COLO829 (cell line): Measurements from ENCODE around the gene TENM4.
A peak's percentile ranks its signal among the peaks of the same experiment; 100 is the strongest.

Source experiments
- DNase-seq: peaks from one replicate; pipeline ENCODE4 v3.0.0; 2012; ENCODE audit warnings: low spot score

Gene TENM4

DNA sequence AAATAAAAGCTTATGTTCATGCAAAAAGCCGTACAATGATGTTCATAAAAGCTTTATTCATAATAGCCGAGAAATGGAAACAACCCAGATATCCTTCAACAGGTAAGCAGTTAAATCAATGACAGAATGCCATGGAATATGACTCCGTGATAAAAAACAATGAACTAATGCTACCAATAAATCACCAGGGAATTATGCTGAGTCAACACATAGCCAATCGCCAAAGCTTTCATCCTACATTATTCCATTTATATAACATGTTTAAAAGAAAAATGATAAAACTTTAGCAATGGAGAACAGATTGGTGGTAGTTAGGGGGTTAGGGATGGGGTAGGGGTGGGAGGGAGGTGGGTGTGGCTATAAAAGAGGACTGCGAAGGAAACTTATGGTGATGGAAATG lies 356.4 kb downstream of the TENM4 start:
- no peak for DNase-seq

DNA sequence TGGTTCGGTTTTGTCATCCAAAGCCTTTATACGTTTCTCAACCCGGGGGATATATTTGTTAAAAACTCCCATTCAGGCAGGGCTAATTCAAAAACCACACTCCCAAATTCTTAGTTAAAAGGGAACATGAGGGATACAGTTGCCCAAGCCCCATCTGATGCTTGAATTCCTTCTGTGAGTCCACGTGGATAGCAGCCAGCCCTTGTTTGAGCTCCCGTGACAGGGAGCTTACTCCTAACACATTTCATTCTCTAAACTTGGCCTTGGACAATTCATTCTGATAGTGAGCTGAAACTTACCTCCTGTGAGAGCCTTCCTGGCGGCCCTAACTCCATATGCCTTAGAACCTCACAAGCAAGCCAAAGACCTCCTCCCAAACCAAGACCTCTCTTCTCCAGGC lies 357.5 kb downstream of the TENM4 start:
- no peak for DNase-seq

DNA sequence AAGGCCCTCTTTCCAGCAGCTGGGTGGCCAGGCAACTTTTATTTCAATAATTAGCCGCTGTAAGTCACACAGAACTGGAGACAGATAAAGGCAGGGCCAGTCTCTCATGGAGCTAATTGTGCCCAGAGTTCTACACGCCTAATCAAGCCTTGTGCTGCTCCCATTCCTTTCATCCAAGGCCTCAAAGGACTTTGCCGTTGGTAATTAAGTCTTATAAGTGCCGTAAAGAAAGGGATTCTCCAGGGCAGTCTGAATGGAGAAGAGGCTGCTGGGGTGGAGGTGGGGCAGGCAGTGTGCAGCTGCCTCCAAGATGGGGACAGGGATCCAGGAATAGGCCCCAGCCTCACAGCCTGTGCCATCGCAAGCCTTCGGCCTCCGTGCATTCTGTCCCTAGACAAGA lies 357.9 kb downstream of the TENM4 start:
- DNase-seq, result no peak

DNA sequence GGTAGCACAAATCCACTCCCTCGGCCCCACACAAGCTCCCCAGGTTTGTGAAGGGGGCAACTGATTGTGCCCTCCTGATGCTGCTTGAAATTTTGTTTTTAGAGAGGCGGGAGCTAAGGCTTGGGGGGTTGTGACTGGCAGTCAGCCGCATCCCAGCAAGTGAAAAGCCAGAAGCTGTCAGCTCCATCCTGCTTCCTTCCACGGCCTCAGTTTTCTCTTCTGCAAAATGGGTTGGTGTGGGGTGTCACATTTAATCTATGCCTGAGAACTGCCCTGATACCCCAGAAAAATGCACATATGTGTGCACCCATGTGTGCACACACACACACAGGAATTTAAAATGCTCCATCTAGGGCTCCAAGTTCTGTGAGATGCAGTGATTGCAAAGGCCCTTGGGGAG lies 358.6 kb downstream of the TENM4 start:
- DNase-seq, result no peak

DNA sequence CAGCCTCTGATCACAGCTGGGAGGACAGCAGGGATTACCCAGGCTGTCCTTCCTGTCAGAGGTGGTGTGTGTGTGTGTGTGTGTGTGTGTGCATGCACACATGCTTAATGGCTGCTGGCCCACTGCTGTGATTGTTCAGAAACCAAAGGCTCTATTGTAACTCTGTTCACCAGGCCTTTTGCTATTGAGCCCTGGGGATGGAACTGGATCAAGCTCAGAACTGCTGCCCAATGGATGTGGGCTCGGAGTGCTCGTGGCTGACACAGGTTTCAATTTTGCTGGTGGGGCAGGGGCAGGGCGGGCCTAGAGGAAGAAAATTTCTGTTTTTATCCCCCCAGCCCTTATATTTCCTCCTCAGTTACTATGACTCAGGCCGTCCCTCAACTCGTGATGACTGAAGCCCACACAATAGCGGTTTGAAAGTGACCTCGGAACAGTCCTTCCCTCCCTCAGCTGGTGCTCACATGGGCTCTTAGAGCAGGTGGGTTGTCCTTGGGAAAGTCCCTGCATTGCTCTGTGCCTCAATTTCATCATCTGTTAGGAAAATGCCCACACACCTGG lies 359.3 kb downstream of the TENM4 start:
- peak; percentile 83 for DNase-seq

DNA sequence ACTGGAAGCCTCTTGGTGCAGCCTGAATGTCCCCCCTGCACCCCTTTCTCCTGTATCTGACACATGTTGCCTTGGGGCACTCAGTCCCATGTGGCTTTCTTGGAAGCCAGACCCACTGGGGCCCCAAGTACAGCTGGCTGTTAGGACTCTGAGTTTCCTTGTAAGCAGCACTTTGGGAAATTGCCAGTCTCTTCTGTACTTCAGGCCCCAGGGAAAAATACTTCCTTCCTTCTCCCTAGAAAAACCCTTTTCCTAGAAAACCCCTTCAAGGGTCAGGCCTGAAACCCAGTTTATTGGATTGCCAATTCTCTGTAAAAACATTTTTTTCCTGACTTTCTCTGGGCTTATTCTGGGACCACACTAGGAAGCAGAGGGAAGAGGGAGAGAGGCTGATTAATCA lies 360.3 kb downstream of the TENM4 start:
- DNase-seq, result peak; percentile 25

DNA sequence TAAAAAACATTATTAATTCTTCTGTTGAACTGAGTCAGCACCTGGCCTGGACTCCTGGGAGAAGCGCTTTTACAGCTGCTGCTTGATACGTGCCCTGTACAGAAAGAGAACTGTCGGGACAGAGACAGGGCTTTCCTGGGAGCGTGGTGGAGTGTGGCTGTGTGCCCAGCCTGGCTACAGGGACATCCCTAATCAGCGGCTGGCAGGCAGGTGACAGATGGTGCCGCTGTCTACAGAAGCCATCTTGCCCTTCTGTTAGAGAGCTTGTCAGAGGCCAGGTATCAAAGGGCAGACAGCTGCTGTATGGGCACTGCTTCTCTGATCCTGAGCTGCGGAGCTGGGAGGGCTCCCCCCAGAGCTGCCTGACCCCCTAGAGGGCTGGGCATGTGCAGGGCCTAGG lies 361.8 kb downstream of the TENM4 start:
- no peak for DNase-seq

DNA sequence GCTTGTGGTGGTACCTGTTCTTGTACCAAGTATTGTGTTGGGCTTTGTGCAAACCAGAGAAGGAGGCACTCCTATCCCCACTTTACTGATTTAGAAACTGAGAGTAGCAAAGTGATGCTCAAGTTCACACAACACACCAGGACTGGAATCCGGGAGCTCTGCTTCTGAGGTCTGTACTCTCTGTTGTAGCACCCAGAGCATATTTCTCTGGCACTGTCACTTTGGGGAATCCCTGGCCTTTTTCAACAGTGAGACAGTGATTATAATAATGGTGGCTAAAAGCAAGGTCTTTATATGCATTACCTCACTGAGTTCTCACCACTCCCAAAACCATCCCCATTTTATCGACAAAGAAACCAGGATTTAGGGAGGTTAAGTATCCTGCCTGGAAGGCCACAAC lies 362.4 kb downstream of the TENM4 start:
- DNase-seq, result no peak

DNA sequence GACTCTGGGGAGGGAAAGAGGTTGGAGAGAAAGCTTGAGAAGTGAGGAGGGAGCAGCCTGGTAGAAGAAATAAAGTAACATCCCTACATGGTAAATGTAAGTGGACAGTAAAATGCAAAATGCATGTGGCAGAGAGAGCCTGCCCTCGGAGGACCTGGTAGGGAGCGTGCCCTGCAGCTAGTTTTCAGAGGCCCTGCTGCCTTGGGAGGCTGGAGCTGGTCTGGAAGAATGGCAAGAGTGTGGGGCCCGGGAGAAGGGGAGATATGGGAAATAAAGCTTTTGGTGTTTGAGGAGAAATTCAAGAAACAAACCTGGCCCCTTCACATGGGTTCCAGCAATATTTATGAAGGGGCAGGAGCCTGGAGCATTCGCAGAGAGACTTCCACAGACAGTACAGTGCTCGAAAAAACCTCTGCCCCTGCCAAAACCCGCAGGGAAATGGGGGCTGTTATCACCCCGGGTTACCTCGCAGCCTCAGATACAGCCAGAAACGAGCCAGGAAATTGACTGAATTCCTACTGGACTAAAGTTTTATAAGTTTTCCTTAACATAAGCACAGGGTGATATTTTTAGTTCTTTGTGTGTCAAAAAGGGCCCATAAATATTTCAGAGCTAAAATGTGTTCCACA lies 363.0 kb downstream of the TENM4 start:
- no peak for DNase-seq

DNA sequence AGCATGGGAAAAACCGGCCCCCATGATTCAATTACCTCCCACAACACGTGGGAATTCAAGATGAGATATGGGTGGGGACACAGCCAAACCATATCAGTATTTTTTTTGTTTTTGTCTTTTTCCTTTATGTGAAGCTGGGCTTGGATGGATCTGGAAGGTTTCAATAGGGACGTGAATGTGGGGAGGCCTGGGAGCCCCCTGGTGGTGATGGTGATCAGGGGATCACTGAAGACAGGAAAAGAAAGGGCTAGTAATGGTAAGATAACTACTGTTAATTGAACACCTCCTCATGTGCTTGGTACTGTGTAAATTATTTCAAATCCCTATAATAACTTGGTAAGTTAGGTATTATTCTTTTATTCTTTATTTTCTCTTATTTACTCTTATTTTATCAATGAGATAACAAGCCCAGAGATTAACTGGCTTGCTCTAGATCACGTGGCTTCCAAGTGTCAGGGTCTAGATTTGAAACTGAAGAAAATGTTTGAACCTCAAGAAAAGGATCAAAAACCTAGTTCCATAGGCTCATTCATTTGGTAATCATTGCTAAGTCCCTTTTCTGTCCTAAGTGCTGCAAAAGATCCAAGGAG lies 364.2 kb downstream of the TENM4 start:
- no peak for DNase-seq

DNA sequence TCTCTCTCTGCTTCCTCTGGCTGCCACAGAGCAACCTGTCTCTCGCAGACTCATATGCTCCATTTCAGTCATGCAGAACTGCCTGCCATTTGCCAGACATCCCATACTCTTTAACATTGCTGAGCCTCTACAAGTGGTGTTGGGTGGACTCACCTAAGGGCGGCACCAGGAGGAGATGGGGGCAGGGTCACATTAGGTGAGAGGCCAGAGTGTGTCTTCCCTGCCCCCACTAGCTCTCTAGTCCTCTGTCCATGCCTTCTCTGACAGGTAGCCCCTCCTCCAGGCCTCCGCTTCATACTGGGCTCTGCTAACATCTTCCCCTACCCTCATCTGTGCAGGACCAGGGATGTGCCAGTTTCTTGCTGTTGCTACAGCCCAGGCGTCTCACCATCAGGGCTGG lies 366.3 kb downstream of the TENM4 start:
- no peak for DNase-seq

DNA sequence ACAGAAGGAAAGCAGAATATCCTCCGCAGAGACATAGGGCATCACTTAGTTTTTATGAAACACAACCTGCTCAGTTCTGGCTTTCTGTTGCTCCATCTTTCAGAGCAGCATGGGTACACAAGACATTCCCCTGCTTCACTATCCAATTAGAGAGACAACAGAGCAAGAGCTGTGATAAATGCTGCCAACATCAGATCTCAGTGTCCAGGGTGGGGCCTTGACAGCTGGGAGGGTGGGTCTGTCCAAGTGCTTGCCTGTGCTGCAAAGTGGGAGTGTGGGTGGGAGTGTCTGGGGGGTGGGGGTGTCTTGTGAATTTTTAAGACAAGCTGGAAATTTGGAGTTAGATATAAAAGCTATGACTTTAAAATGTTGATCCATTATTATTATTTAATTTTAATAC lies 369.6 kb downstream of the TENM4 start:
- no peak for DNase-seq

DNA sequence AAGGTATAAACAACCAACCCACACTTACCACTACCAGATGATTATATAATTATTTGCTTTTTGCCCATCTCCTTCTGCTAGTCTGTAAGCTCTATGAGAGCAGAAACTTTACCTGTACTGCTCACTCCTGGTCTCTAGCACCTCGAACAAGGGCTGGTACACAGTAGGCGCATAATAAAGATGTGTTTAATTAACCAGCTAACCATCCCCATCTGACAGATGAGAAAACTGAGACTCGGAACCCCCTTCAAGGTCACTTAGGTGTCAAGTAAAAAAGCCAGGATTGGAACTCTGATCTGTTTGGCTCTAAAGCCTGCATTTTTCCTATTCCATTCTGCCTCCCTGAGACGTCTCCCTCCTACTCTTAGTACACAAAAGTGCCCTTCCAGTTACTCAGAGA lies 370.3 kb downstream of the TENM4 start:
- no peak for DNase-seq

DNA sequence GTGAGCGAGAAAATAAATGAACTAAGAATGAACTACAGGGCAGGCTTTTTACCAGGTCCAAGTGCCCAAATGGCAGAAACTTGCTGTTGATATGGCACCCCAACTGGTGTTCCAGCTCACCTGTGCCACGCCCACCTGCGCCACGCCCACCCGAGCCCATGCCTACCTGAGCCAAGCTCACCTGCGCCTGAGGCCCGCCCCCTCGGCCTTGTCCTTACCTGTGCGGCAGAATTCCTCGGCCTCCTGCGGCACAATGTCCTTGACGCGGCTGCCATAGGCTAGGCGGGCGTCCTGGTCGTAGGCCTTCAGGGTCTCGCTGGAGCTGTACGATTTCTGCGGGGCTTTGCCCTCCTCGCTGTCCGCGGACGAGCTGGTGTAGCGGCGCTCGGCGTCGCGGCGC lies 371.3 kb downstream of the TENM4 start:
- no peak for DNase-seq

DNA sequence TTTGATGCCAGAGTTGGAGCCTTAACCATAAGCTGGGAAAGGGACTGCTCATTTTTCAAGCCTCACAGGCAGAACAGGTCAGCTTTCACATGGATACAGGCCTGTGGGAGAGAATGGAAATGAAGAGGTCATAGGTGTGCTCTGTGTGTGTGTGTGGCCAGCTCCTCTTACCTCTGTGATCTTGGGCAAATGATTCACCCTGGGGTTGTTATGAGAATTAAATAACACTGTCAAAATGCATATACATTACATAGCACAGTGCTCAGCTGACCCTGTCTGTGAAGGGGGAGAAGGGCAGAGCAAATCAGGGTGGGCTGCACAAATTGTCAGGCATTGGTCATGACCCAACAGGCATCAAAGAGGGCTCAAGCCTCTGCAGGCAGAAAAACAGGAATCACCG lies 372.5 kb downstream of the TENM4 start:
- no peak for DNase-seq

DNA sequence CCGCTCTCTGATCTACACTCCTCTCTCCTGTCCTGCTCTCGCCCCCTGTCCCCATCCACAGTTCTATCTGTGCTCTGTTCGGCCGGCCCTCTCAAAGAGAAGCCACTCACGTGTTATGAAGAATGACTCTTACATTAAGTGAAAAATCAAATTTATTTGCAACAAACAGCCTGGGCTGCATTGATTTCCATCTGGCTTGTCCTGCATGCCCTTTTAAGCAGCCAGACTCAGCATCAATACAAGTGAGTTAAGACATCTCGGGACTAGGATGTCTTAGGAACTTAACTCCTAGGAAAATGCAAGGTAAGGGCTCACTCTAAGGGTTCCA lies 373.5 kb downstream of the TENM4 start:
- DNase-seq, result no peak

DNA sequence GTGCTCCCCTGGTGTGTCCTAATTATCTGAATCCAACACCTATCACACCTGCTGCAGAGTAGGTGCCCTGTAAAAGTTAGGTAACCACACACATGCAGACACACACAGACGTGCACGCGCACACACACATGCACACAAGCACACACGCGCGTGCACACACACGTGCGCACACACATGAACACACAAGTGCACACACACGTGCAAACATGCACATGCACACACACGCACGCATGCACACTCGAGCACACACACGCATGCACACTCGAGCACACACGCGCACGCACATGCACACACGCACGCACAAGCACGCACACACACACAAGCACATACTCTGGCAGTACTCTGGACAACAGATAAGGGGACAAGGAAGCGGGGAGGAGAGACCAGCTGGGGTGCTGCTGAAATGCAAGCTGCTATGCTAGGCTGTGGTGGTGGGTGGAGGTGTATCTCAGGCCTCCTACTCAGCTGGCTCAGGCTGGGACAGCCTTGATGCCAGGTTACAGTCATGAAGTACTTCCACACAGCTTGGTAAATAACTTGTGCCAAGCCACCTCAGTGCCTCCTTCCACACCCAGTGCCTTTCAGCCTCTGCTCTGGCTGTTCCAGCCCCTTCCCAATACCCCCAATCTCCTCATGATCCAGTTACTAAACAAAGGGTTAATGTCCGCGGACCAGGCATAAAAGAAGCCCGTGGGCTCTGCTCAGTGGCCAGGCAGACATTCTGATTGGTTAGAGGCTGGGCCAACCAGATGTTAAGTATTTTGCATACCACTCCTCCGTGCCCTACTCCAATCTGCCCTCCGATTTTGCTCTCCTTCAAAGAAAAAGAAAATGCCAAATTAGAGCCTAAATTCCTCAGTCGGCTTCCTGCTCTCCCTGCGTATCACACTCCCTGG lies 374.1 kb downstream of the TENM4 start:
- DNase-seq, result peak; percentile 53

DNA sequence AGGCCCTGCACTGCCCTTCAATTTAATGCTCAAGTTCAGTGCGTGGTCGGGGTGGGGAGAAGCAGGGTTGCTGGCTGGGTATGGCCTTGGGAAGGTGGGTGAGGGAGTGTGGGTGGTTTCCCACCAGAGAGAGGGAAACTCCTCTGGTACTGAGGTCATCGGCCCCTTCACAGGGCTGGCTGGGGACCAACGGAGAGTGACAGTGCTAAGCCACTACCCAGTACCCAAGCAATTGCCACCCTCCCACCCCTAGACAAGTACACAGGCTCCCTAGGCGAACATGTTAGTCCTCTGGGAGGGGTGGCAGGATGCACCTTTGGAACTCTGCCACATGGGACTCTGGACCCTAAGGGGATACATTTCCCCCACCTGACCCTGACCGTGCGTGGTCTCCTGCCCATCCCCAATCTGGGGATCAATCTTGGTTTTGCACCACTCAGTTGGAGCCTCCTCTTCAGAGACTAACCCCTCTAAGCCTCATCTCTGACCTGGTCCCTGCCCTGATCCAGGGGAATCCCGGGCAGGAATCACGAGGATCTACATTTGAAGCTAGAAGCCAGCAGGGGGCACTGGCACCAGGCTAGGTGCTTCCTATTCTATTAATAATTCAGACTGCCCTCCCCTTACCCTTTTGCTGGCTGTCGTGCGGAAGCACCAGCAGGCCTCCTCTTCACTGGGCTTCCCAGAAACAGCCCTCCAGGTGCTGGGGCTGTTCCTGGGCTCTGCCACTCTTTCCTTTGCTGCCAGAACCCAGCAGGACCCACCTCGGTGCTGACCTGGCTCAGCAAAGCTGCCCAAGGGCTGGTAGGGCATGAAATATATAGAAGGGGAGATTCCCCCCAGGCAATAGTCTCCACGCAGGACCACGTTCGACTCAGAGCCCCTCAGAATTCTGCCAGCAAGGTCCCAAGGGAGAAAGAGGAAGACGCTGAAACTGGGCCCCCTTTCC lies 377.7 kb downstream of the TENM4 start:
- DNase-seq, result peak; percentile 56

DNA sequence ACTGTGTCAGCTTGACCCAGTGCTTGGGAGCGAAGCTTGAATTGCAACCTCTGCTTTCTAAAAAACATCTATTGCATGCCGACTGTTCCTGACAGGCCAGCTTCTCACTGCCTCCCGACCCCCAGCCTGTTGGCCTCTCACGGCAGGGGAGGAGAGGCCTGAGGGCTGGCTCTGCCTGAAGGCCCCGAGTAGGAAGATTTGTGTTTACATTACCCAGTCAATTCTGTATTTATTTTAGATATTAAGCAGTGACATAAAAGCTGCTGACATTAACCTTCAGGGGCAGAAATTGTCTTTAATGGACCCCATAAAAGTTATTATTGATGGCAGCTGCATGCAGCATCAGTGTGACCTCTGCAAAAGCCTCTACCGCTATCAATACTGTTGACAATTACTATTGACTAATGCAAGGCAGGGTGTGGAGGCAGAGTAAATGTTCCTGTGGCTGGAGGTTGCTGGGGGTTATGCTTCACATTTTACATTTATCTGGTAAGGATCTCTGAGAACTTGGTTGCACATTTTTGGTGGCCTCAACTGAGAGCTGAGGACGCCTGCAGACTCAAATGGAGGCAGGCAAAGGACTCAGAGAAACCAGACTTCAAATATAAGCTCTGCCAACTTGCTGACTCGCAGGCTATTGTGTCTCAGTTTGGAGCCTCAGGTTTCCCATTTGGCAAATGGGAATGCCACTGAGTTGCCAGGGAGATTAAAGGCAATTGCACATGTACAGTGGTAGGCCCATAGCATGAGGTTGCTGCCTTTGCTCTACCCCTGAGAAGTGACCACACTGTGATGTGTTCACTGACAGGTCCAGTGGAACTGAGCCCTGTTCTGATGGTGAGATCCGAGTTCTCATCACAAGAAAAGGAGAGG lies 380.5 kb downstream of the TENM4 start:
- DNase-seq, result no peak

DNA sequence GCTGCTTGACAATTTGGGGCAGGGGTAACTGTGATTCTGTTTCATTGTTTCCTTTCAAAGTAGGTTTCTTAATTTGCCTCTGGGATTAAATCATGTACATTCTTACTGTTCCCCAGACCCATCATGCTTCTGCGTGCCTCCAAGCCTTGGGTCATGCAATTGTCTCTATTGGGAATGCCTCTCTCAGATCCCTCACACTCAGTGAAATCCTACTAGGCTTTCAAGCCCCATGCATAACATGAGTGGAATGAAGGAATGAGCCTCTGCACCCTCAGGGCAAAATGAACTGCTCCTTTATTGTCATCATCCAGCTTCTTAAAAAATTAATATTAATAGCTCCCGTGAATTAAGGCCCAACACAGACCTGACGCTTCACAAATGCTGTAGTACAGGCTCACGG lies 381.7 kb downstream of the TENM4 start:
- DNase-seq, result no peak
